Calu3 (cell line): ENCODE data around the gene SKP2. TPM values are rescaled to one million over a fixed set of nuclear protein-coding genes. Genes with fewer than 3 reads are reported as not detected.
A peak's percentile ranks its signal among the peaks of the same experiment; 100 is the strongest.

ENCODE experiments used
- BruUV-seq: library from RNA; stranded (reverse); fragments of 400-500 nt; replicated peaks from 2 replicates; lab custom pipeline; 2021; lab: Mats Ljungman, UMichigan
- CTCF ChIA-PET: fragments of 300-600 bp; sonication (Branson Sonifier 250); formaldehyde crosslinking; loops from one replicate; lab custom pipeline; 2022; ENCODE audit warnings: antibody characterized with exemption; lab: Charles Lee
- DNase-seq: peaks from one replicate; pipeline ENCODE4 v3.0.0; 2022
- H3K27ac Mint-ChIP-seq: one replicate; pipeline ENCODE4 v1.8.0; 2022; ENCODE audit warnings: mixed read lengths; ENCODE audit not compliant: unreplicated experiment
- H3K27me3 Mint-ChIP-seq: one replicate; pipeline ENCODE4 v1.8.0; 2022; ENCODE audit warnings: mixed read lengths; ENCODE audit not compliant: unreplicated experiment
- H3K36me3 Mint-ChIP-seq: one replicate; pipeline ENCODE4 v1.8.0; 2022; ENCODE audit warnings: mild to moderate bottlenecking, moderate library complexity, mixed read lengths; ENCODE audit not compliant: insufficient read depth, unreplicated experiment
- H3K4me1 Mint-ChIP-seq: one replicate; pipeline ENCODE4 v1.8.0; 2022; ENCODE audit warnings: mild to moderate bottlenecking, low read depth, mixed read lengths; ENCODE audit not compliant: unreplicated experiment
- H3K4me3 Mint-ChIP-seq: one replicate; pipeline ENCODE4 v1.8.0; 2022; ENCODE audit warnings: mild to moderate bottlenecking, low read depth, moderate library complexity, mixed read lengths; ENCODE audit not compliant: unreplicated experiment
- H3K9me3 Mint-ChIP-seq: one replicate; pipeline ENCODE4 v1.8.0; 2022; ENCODE audit warnings: low read depth, mixed read lengths; ENCODE audit not compliant: unreplicated experiment
- CTCF ChIP-seq: fragments of 200-600 bp; IDR thresholded peaks from one replicate; pipeline ENCODE4 v1.8.0; 2022; ENCODE audit warnings: antibody characterized with exemption; ENCODE audit not compliant: unreplicated experiment
- intact Hi-C: fragments of 100-400 bp; cut with micrococcal nuclease; formaldehyde crosslinking; loops from one replicate; pipeline ENCODE4 v1.10.0; 2022; ENCODE audit not compliant: unreplicated experiment
- total RNA-seq: library from RNA; stranded (reverse); gene quantifications from 2 replicates; pipeline ENCODE4 v1.2.3, GENCODE V29; 2022

Gene SKP2
- total RNA-seq, 1 experiment from 2014 or later: 26.1 TPM

- Mint-ChIP-seq H3K36me3 (peaks cover 27% of the 10 kb centered on the region), H3K27me3 (no peaks in the 10 kb centered on the region), H3K4me3 (peak overlapping the region; percentile 98), H3K4me1 (peaks cover 24% of the 10 kb centered on the region), H3K9me3 (no peaks in the 10 kb centered on the region), H3K27ac (no peak overlapping the region)
- TF ChIP-seq CTCF: no peak
- CTCF ChIA-PET: no interaction called here
- no TSS peak for BruUV-seq
- DNase-seq: no peak
- intact Hi-C loops: loop anchor here (5.0 kb wide), 1 partner anchor 76 kb away; no protein-coding TSS in a partner anchor
These were observed 1.8 kb downstream of the SKP2 start for GRCh38 chr5:36153726-36154125.

- Mint-ChIP-seq H3K27ac (no peak overlapping the region), H3K9me3 (no peaks in the 10 kb centered on the region), H3K36me3 (peaks cover 26% of the 10 kb centered on the region), H3K27me3 (no peaks in the 10 kb centered on the region), H3K4me1 (peaks cover 21% of the 10 kb centered on the region), H3K4me3 (no peak overlapping the region)
- intact Hi-C loops: no loop called here
- CTCF ChIA-PET: no interaction called here
- no peak for TF ChIP-seq CTCF
- BruUV-seq: no TSS peak
- DNase-seq: no peak
These were observed 3.4 kb downstream of the SKP2 start for GRCh38 chr5:36155291-36155690.

- Mint-ChIP-seq H3K27ac (no peak overlapping the region), H3K36me3 (peaks cover 18% of the 10 kb centered on the region), H3K9me3 (no peaks in the 10 kb centered on the region), H3K4me1 (peaks cover 14% of the 10 kb centered on the region), H3K27me3 (no peaks in the 10 kb centered on the region), H3K4me3 (no peak overlapping the region)
- intact Hi-C loops: no loop called here
- TF ChIP-seq CTCF: no peak
- no TSS peak for BruUV-seq
- CTCF ChIA-PET: no interaction called here
- no peak for DNase-seq
These were observed 4.2 kb downstream of the SKP2 start for GRCh38 chr5:36156121-36156601.

- no peak overlapping the region for H3K27ac Mint-ChIP-seq
- H3K4me3 Mint-ChIP-seq: no peak overlapping the region
- H3K27me3 Mint-ChIP-seq: no peaks in the 10 kb centered on the region
- DNase-seq: no peak
- H3K4me1 Mint-ChIP-seq: peaks cover 14% of the 10 kb centered on the region
- intact Hi-C loops: no loop called here
- H3K36me3 Mint-ChIP-seq: peaks cover 13% of the 10 kb centered on the region
- no peak for TF ChIP-seq CTCF
- H3K9me3 Mint-ChIP-seq: no peaks in the 10 kb centered on the region
- BruUV-seq: no TSS peak
- CTCF ChIA-PET: no interaction called here
These were observed 4.7 kb downstream of the SKP2 start for GRCh38 chr5:36156619-36157018.
